Measurements from ENCODE around the gene MIB2.

The MIB2 gene

GRCh38 chr1:1601564-1602303 is 13.6 kb upstream of the MIB2 start:
- no peak for TF ChIP-seq POLR2A (IDR thresholded peaks at IDR 0.05; ENCODE audit: low read depth, low read length)
- FAIRE-seq (no peak), DNase-seq (ENCODE audit: insufficient read length, low spot score) (no peak)

GRCh38 chr1:1602304-1602967 is 12.9 kb upstream of the MIB2 start:
- no peak for FAIRE-seq

GRCh38 chr1:1602968-1603506 is 12.3 kb upstream of the MIB2 start:
- FAIRE-seq: no peak
- no peak for DNase-seq (ENCODE audit: insufficient read length, low spot score)
- TF ChIP-seq POLR2A (IDR thresholded peaks at IDR 0.05; ENCODE audit: low read depth, low read length): no peak

More at GRCh38 chr1:1602304-1602967, 12.9 kb upstream of the MIB2 start:
- DNase-seq (ENCODE audit: insufficient read length, low spot score): no peak
- no peak for TF ChIP-seq POLR2A (IDR thresholded peaks at IDR 0.05; ENCODE audit: low read depth, low read length)

GRCh38 chr1:1603671-1604373 is 11.5 kb upstream of the MIB2 start:
- FAIRE-seq: no peak
- no peak for DNase-seq (ENCODE audit: insufficient read length, low spot score)
- TF ChIP-seq POLR2A (IDR thresholded peaks at IDR 0.05; ENCODE audit: low read depth, low read length): no peak

- FAIRE-seq (no peak), DNase-seq (ENCODE audit: insufficient read length, low spot score) (no peak)
- no peak for TF ChIP-seq POLR2A (IDR thresholded peaks at IDR 0.05; ENCODE audit: low read depth, low read length)
These were observed 10.8 kb upstream of the MIB2 start for GRCh38 chr1:1604374-1605033.

GRCh38 chr1:1605034-1605591 is 10.2 kb upstream of the MIB2 start:
- FAIRE-seq (no peak), DNase-seq (ENCODE audit: insufficient read length, low spot score) (no peak)
- TF ChIP-seq POLR2A (IDR thresholded peaks at IDR 0.05; ENCODE audit: low read depth, low read length): no peak

- FAIRE-seq: no peak
- no peak for DNase-seq (ENCODE audit: insufficient read length, low spot score)
- TF ChIP-seq POLR2A (IDR thresholded peaks at IDR 0.05; ENCODE audit: low read depth, low read length): no peak
These were observed 9.6 kb upstream of the MIB2 start for GRCh38 chr1:1605724-1606123.

- no peak for TF ChIP-seq POLR2A (IDR thresholded peaks at IDR 0.05; ENCODE audit: low read depth, low read length)
These were observed 9.1 kb upstream of the MIB2 start for GRCh38 chr1:1606232-1606631.

GRCh38 chr1:1609822-1610485 is 5.3 kb upstream of the MIB2 start:
- no peak for TF ChIP-seq POLR2A (IDR thresholded peaks at IDR 0.05; ENCODE audit: low read depth, low read length)
- no peak for DNase-seq (ENCODE audit: insufficient read length, low spot score)
- FAIRE-seq: no peak

More at GRCh38 chr1:1606232-1606631, 9.1 kb upstream of the MIB2 start:
- no peak for DNase-seq (ENCODE audit: insufficient read length, low spot score)
- FAIRE-seq: no peak

GRCh38 chr1:1610796-1611195 is 4.5 kb upstream of the MIB2 start:
- no peak for FAIRE-seq
- TF ChIP-seq POLR2A (IDR thresholded peaks at IDR 0.05; ENCODE audit: low read depth, low read length): no peak
- DNase-seq (ENCODE audit: insufficient read length, low spot score): no peak

- FAIRE-seq: no peak
These were observed 3.2 kb upstream of the MIB2 start for GRCh38 chr1:1612104-1612400.

GRCh38 chr1:1613509-1614082 is 1.7 kb upstream of the MIB2 start:
- FAIRE-seq (no peak), DNase-seq (ENCODE audit: insufficient read length, low spot score) (no peak)
- no peak for TF ChIP-seq POLR2A (IDR thresholded peaks at IDR 0.05; ENCODE audit: low read depth, low read length)

More at GRCh38 chr1:1612104-1612400, 3.2 kb upstream of the MIB2 start:
- no peak for TF ChIP-seq POLR2A (IDR thresholded peaks at IDR 0.05; ENCODE audit: low read depth, low read length)
- DNase-seq (ENCODE audit: insufficient read length, low spot score): no peak
